ENCODE results near the gene BAIAP2.
"Not testable (repeated sequence)": the region's sequence is repeated elsewhere in the genome, so short reads cannot be mapped to it uniquely, and the experiment has no call there.

BAIAP2 gene

DNA sequence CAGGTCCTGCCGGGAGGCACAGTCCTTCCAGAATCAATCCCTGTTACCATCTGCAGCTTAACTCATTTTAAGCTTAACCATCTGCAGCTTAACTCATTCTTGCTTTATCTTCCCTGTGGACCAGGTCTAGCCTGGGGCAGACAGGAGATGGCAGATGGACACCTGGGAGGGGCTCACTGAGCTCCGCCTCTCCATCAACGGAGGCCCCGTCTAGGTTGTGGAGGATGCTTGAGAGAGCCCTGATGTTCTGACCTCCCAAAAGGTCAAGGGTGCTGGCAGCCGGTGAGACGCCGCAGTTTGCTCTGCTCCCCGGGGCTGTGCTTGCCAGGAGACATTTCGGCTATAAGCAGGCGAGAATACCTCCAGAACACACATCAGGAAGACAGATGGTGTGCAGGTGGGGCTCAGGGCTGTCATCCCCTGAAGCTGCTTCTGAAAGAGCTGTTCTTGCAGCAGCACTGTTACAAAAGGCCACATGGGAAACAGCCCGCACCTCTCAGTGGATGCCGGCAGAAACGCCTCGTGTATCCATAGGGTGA, 41.3 kb downstream of the BAIAP2 start:
- Mint-ChIP-seq H3K9me3 (no peaks in the 10 kb centered on the region), H3K4me3 (no peak overlapping the region), H3K27me3 (peaks cover 4% of the 10 kb centered on the region), H3K4me1 (ENCODE audit: low read depth) (peaks cover 13% of the 10 kb centered on the region), H3K27ac (no peak overlapping the region), H3K36me3 (ENCODE audit: low read depth) (peaks cover 86% of the 10 kb centered on the region)
- intact Hi-C loops (cut with micrococcal nuclease), result no loop called here

GRCh38 chr17:81078026-81078913, 43.3 kb downstream of the BAIAP2 start:
- H3K27ac Mint-ChIP-seq; intact Hi-C loops (cut with micrococcal nuclease); H3K9me3 Mint-ChIP-seq; H3K27me3 Mint-ChIP-seq; H3K4me3 Mint-ChIP-seq: not testable (repeated sequence)
- peaks cover 13% of the 10 kb centered on the region for H3K4me1 Mint-ChIP-seq (ENCODE audit: low read depth)
- peaks cover 80% of the 10 kb centered on the region for H3K36me3 Mint-ChIP-seq (ENCODE audit: low read depth)

GRCh38 chr17:81080019-81080418, 45.1 kb downstream of the BAIAP2 start:
- Mint-ChIP-seq H3K27me3 (peaks cover 3% of the 10 kb centered on the region), H3K27ac (no peak overlapping the region), H3K36me3 (ENCODE audit: low read depth) (peaks cover 82% of the 10 kb centered on the region), H3K4me1 (ENCODE audit: low read depth) (no peaks in the 10 kb centered on the region), H3K9me3 (no peaks in the 10 kb centered on the region), H3K4me3 (no peak overlapping the region)
- intact Hi-C loops (cut with micrococcal nuclease), result no loop called here

GRCh38 chr17:81081222-81082176, 46.5 kb downstream of the BAIAP2 start:
- Mint-ChIP-seq H3K4me1 (ENCODE audit: low read depth) (no peaks in the 10 kb centered on the region), H3K27ac (no peak overlapping the region), H3K27me3 (peaks cover 3% of the 10 kb centered on the region), H3K4me3 (no peak overlapping the region), H3K9me3 (no peaks in the 10 kb centered on the region), H3K36me3 (ENCODE audit: low read depth) (peaks cover 82% of the 10 kb centered on the region)
- intact Hi-C loops (cut with micrococcal nuclease), result no loop called here

- H3K27ac Mint-ChIP-seq, result no peak overlapping the region
- no peak overlapping the region for H3K4me3 Mint-ChIP-seq
- H3K9me3 Mint-ChIP-seq, result no peaks in the 10 kb centered on the region
- peaks cover 85% of the 10 kb centered on the region for H3K36me3 Mint-ChIP-seq (ENCODE audit: low read depth)
- peaks cover 3% of the 10 kb centered on the region for H3K27me3 Mint-ChIP-seq
- H3K4me1 Mint-ChIP-seq (ENCODE audit: low read depth), result no peaks in the 10 kb centered on the region
- intact Hi-C loops (cut with micrococcal nuclease), result no loop called here
Observed at GRCh38 chr17:81082177-81083073, 47.5 kb downstream of the BAIAP2 start.

DNA sequence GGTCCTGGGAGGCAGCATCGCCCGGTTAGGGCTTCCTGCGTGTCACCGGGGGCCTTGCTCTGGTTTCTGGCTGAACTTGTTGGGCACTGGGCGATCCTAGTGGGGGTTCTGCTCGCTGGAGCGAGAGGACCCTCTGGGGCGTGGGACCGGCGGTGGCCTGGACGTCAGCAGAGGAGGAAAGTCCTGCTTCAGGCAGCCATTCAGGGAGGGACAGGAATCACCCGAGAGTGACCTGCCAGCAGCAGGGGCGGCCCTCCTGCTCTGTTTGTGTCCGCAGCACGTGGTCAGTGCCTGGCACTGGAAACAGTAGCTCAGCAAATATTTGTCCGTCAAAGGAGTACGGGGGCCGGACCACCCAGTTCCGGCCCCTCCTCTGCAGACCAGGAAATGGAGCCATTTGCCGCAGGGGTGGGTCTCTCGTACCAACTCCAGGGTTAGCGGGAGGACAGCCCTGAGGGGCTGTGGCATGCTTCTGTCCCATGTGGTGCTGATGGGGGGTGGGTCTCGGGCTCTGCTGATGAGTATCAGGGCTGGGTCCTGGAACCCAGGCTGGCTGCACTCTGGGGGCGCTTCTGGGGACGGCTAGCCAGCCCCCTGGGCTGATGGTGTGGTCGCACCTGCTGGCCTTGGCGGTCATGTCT, 48.3 kb downstream of the BAIAP2 start:
- Mint-ChIP-seq H3K9me3 (no peaks in the 10 kb centered on the region), H3K27ac (no peak overlapping the region), H3K27me3 (no peaks in the 10 kb centered on the region), H3K4me3 (no peak overlapping the region), H3K4me1 (ENCODE audit: low read depth) (no peaks in the 10 kb centered on the region), H3K36me3 (ENCODE audit: low read depth) (peaks cover 93% of the 10 kb centered on the region)
- intact Hi-C loops (cut with micrococcal nuclease), result no loop called here

DNA sequence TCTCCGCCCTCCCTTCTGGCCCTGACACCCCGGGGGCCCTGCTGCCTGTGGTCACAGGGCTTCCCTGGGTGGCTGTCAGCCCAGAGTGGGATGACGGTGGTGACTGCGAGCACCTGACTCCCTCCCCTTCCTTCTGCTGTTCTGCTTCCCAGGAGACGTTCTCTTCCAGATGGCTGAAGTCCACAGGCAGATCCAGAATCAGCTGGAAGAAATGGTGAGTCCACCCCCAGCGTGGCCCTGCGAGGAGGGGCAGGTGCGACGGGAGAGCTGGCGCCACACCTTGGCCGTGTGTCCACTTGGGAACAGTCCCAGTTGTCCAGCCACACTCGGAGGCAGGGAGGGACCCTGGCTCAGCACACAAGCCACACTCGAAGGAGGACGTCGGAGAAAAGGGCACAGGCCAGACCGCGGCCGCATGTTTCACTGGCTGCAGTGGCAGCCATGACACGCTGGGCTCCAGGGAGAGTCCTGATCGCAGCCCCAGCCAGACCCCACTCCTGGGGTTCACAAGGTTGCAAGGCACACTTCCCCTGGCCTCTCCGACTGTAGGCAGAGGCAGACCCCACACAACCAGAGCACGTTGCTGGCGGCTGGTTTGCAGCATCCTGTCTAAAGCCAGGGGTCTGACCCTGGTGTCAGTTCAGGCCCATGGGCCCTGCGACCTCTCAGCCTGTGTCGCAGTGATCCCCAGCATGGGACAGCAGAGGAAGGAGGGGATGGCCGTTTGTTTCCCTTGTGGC, 49.9 kb downstream of the BAIAP2 start:
- H3K4me3 Mint-ChIP-seq, result no peak overlapping the region

GRCh38 chr17:81085420-81085911, 50.5 kb downstream of the BAIAP2 start:
- no peaks in the 10 kb centered on the region for H3K27me3 Mint-ChIP-seq

More for the DNA sequence above, 49.9 kb downstream of the BAIAP2 start:
- H3K27ac Mint-ChIP-seq, result no peak overlapping the region
- no peaks in the 10 kb centered on the region for H3K9me3 Mint-ChIP-seq
- H3K4me1 Mint-ChIP-seq (ENCODE audit: low read depth), result peaks cover 9% of the 10 kb centered on the region
- intact Hi-C loops (cut with micrococcal nuclease), result no loop called here
- H3K27me3 Mint-ChIP-seq, result no peaks in the 10 kb centered on the region
- peaks cover 89% of the 10 kb centered on the region for H3K36me3 Mint-ChIP-seq (ENCODE audit: low read depth)

GRCh38 chr17:81086789-81087551, 52.0 kb downstream of the BAIAP2 start:
- no peak overlapping the region for H3K4me3 Mint-ChIP-seq
- peaks cover 72% of the 10 kb centered on the region for H3K36me3 Mint-ChIP-seq (ENCODE audit: low read depth)
- no peaks in the 10 kb centered on the region for H3K9me3 Mint-ChIP-seq
- intact Hi-C loops (cut with micrococcal nuclease), result no loop called here
- H3K27ac Mint-ChIP-seq, result no peak overlapping the region
- H3K4me1 Mint-ChIP-seq (ENCODE audit: low read depth), result peaks cover 26% of the 10 kb centered on the region
- H3K27me3 Mint-ChIP-seq, result no peaks in the 10 kb centered on the region

More at GRCh38 chr17:81085420-81085911, 50.5 kb downstream of the BAIAP2 start:
- intact Hi-C loops (cut with micrococcal nuclease), result no loop called here
- peaks cover 15% of the 10 kb centered on the region for H3K4me1 Mint-ChIP-seq (ENCODE audit: low read depth)
- H3K4me3 Mint-ChIP-seq, result no peak overlapping the region
- H3K36me3 Mint-ChIP-seq (ENCODE audit: low read depth), result peaks cover 83% of the 10 kb centered on the region
- H3K9me3 Mint-ChIP-seq, result no peaks in the 10 kb centered on the region
- H3K27ac Mint-ChIP-seq, result no peak overlapping the region

GRCh38 chr17:81090361-81091136, 55.6 kb downstream of the BAIAP2 start:
- Mint-ChIP-seq H3K27ac (peak overlapping the region; percentile 79), H3K4me3 (no peak overlapping the region), H3K27me3 (peaks cover 11% of the 10 kb centered on the region), H3K9me3 (no peaks in the 10 kb centered on the region), H3K4me1 (ENCODE audit: low read depth) (peaks cover 52% of the 10 kb centered on the region), H3K36me3 (ENCODE audit: low read depth) (peaks cover 78% of the 10 kb centered on the region)
- intact Hi-C loops (cut with micrococcal nuclease), result no loop called here

DNA sequence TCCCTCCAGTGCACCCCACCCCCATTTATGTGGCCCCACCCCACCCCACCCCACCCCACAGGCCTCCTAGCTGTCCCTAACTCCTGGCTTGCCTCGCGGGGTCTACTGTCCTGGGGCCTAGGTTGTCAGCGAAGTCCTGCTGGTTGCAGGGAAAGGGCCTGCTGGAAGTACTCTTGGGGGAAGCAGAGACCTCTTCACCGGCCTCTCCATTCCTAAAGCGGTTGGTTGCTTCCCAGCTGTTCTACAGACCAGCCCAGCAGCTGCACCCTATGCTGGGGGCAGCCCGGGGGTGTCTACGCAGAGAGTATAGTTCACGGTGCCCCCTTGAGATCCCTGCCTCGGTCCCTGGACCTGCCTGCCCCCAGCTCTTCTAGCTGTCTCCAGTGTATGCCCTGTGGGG, 56.2 kb downstream of the BAIAP2 start:
- intact Hi-C loops (cut with micrococcal nuclease), result no loop called here
- Mint-ChIP-seq H3K4me1 (ENCODE audit: low read depth) (peaks cover 58% of the 10 kb centered on the region), H3K9me3 (no peaks in the 10 kb centered on the region), H3K4me3 (no peak overlapping the region), H3K27ac (peak overlapping the region; percentile 79), H3K36me3 (ENCODE audit: low read depth) (peaks cover 78% of the 10 kb centered on the region), H3K27me3 (peaks cover 11% of the 10 kb centered on the region)
